Natural killer cell (primary cell): Measurements from ENCODE around the gene CAP2. TPM values are rescaled to one million over a fixed set of nuclear protein-coding genes. Genes with fewer than 3 reads are reported as not detected.
A peak's percentile ranks its signal among the peaks of the same experiment; 100 is the strongest.

Source experiments
- ATAC-seq, 3 donors: fragments of 150-1000 bp in 2 of 3; fragments of 200-7000 bp in 1 of 3; cut with Tn5 transposase; 1 replicate in 1 of 3; 2 replicates in 2 of 3; pipeline ENCODE4 v1.10.0; 2021; ENCODE audit warnings: mild to moderate bottlenecking in 2 of 3, moderate library complexity in 2 of 3
- DNase-seq, 2 donors: peaks; one replicate each; pipeline versions ENCODE4 v3.0.0 to v3.0.0-alpha.2; 2013 to 2021; ENCODE audit warnings: mixed read lengths in 1 of 2
- H3K27ac ChIP-seq: one replicate; pipeline ENCODE4 v1.5.1; 2013; ENCODE audit warnings: mild to moderate bottlenecking, low read length
- H3K27me3 ChIP-seq: one replicate; pipeline ENCODE4 v1.6.1; 2013; ENCODE audit warnings: low read length; ENCODE audit not compliant: control insufficient read depth, insufficient read depth
- H3K36me3 ChIP-seq: one replicate; pipeline ENCODE4 v1.6.1; 2013; ENCODE audit warnings: low read length; ENCODE audit not compliant: control insufficient read depth, insufficient read depth
- H3K4me1 ChIP-seq: one replicate; pipeline ENCODE4 v1.6.1; 2013; ENCODE audit warnings: low read length; ENCODE audit not compliant: control insufficient read depth, insufficient read depth
- H3K4me3 ChIP-seq: one replicate; pipeline ENCODE4 v1.5.1; 2013; ENCODE audit warnings: low read length
- H3K9me3 ChIP-seq: one replicate; pipeline ENCODE4 v1.6.1; 2013; ENCODE audit warnings: low read length; ENCODE audit not compliant: control insufficient read depth, insufficient read depth
- H3K27ac Mint-ChIP-seq, 2 donors: one replicate each; pipeline ENCODE4 v1.8.0; 2022; ENCODE audit warnings: mild to moderate bottlenecking in 2 of 2, mixed read lengths in 2 of 2, moderate library complexity in 1 of 2
- H3K27me3 Mint-ChIP-seq, 2 donors: one replicate each; pipeline ENCODE4 v1.8.0; 2022; ENCODE audit warnings: low read depth in 2 of 2, mixed read lengths in 2 of 2
- H3K36me3 Mint-ChIP-seq: one replicate; pipeline ENCODE4 v1.8.0; 2022; ENCODE audit warnings: mixed read lengths
- H3K4me1 Mint-ChIP-seq, 2 donors: one replicate each; pipeline ENCODE4 v1.8.0; 2022; ENCODE audit warnings: mixed read lengths in 2 of 2
- H3K4me3 Mint-ChIP-seq: one replicate; pipeline ENCODE4 v1.8.0; 2022; ENCODE audit warnings: mild to moderate bottlenecking, moderate library complexity, mixed read lengths
- H3K9me3 Mint-ChIP-seq, 2 donors: one replicate each; pipeline ENCODE4 v1.8.0; 2022; ENCODE audit warnings: mixed read lengths in 2 of 2
- CTCF ChIP-seq: fragments of 200-600 bp; IDR thresholded peaks from one replicate; pipeline ENCODE4 v1.8.0; 2022; ENCODE audit warnings: antibody characterized with exemption
- WGBS: methylation state at CpG from one replicate; pipeline ENCODE4 v1.1.7; 2013; ENCODE audit warnings: missing lambda C conversion rate; ENCODE audit not compliant: insufficient coverage; 5-methylcytosine and 5-hydroxymethylcytosine counted together
- intact Hi-C: fragments of 100-400 bp; cut with micrococcal nuclease; formaldehyde crosslinking; loops from one replicate; pipeline ENCODE4 v1.14.2; 2022
- total RNA-seq, 4 donors: library from RNA; stranded (reverse); fragments of 120-200 nt in 1 of 4; gene quantifications; one replicate each; pipeline versions ENCODE4 v1.2.3 to v1.2.4, GENCODE V29; 2013 to 2022

CAP2 gene
- total RNA-seq, 3 donors from 2014 or later (not counting 1 experiment from before 2014, with no cell fraction given) = not detected

- no peaks in the 10 kb centered on the region for H3K27me3 ChIP-seq
- no peaks in the 10 kb centered on the region for H3K27me3 Mint-ChIP-seq
- H3K9me3 ChIP-seq = no peaks in the 10 kb centered on the region
- peaks cover 14% of the 10 kb centered on the region for H3K36me3 ChIP-seq
- peaks cover 16% of the 10 kb centered on the region for H3K4me1 ChIP-seq
- H3K27ac Mint-ChIP-seq = peak within 1 kb of the TSS; percentile 96 to 98
- intact Hi-C loops = loop anchor here (1.0 to 10.0 kb wide), 4 partner anchors 33 to 525 kb away; partner anchors contain the start of genes NHLRC1 and NUP153
- DNase-seq (peak; percentile 91 to 97), ATAC-seq (peak; percentile 86 to 93 (median 88))
- H3K27ac ChIP-seq = peak within 1 kb of the TSS; percentile 73
- H3K4me1 Mint-ChIP-seq = peaks cover 45 to 46% of the 10 kb centered on the region in 2 donors
- H3K9me3 Mint-ChIP-seq = no peaks in the 10 kb centered on the region
- H3K36me3 Mint-ChIP-seq = peaks cover 18% of the 10 kb centered on the region
- WGBS = 12% methylated on average over 41 of the region's 42 CpGs
- H3K4me3 Mint-ChIP-seq = peak within 1 kb of the TSS; percentile 97
- peak within 1 kb of the TSS; percentile 76 for H3K4me3 ChIP-seq
- peak; percentile 34 for TF ChIP-seq CTCF
These were observed 206.6 kb downstream of the CAP2 start, which contains the start of gene FAM8A1 for GRCh38 chr6:17599877-17600526. FAM8A1 (plus strand) TSS chr6:17600302; CDS start chr6:17600410, 108 bp downstream.

- ATAC-seq = peak; percentile 46 to 59 (median 57)
- peak overlapping the region; percentile 73 for H3K27ac ChIP-seq
- no peaks in the 10 kb centered on the region for H3K9me3 ChIP-seq
- Mint-ChIP-seq H3K4me3 (peak overlapping the region; percentile 97), H3K36me3 (peaks cover 18% of the 10 kb centered on the region), H3K9me3 (no peaks in the 10 kb centered on the region), H3K4me1 (peaks cover 45 to 46% of the 10 kb centered on the region in 2 donors), H3K27ac (peak overlapping the region; percentile 96 to 98), H3K27me3 (no peaks in the 10 kb centered on the region)
- H3K27me3 ChIP-seq = no peaks in the 10 kb centered on the region
- H3K4me3 ChIP-seq = peak overlapping the region; percentile 76
- WGBS = under 1% methylated on average over 77 of the region's 77 CpGs
- peaks cover 18% of the 10 kb centered on the region for H3K36me3 ChIP-seq
- intact Hi-C loops = loop anchor here (1.0 to 10.0 kb wide), 4 partner anchors 32 to 524 kb away; partner anchors contain the start of genes NHLRC1 and NUP153
- peaks cover 16% of the 10 kb centered on the region for H3K4me1 ChIP-seq
- no peak for TF ChIP-seq CTCF
- peak; percentile 45 to 77 for DNase-seq
These were observed 207.4 kb downstream of the CAP2 start for GRCh38 chr6:17600527-17601385.

GRCh38 chr6:17601386-17601703 lies 207.9 kb downstream of the CAP2 start:
- Histone ChIP-seq H3K4me3 (peak overlapping the region; percentile 76), H3K36me3 (peaks cover 21% of the 10 kb centered on the region), H3K9me3 (no peaks in the 10 kb centered on the region), H3K27ac (peak overlapping the region; percentile 73), H3K27me3 (no peaks in the 10 kb centered on the region), H3K4me1 (peaks cover 16% of the 10 kb centered on the region)
- Mint-ChIP-seq H3K27me3 (no peaks in the 10 kb centered on the region), H3K9me3 (no peaks in the 10 kb centered on the region), H3K4me3 (peak overlapping the region; percentile 97), H3K27ac (peak overlapping the region; percentile 96 to 98), H3K4me1 (peaks cover 46 to 48% of the 10 kb centered on the region in 2 donors), H3K36me3 (peaks cover 18% of the 10 kb centered on the region)
- 6% methylated on average over 5 of the region's 5 CpGs for WGBS
- no peak for TF ChIP-seq CTCF
- intact Hi-C loops = loop anchor here (2.0 to 10.0 kb wide), 3 partner anchors 31 to 523 kb away; partner anchors contain the start of gene NHLRC1
- DNase-seq (no peak), ATAC-seq (no peak)
